SK-N-SH treated with all-trans-retinoic acid at 6 μM for 48 hours (cell line): Measurements from ENCODE around the gene CACNB3.

Experiments used
- ARNTL ChIP-seq: fragments of 450-650 bp; formaldehyde crosslinking; IDR thresholded peaks from 2 replicates; pipeline ENCODE4 v1.5.0; 2020; ENCODE audit warnings: low read depth, mild to moderate bottlenecking, moderate library complexity, borderline replicate concordance
- CREB5 ChIP-seq: fragments of 250-450 bp; sonication (Bioruptor Pico); IDR thresholded peaks from 2 replicates; pipeline ENCODE4 v1.5.1; 2020; ENCODE audit warnings: low read depth, mild to moderate bottlenecking, moderate library complexity
- GLIS3 ChIP-seq: fragments of 250-450 bp; sonication (Bioruptor Pico); IDR thresholded peaks from 2 replicates; pipeline ENCODE4 v1.5.0; 2020; ENCODE audit warnings: mild to moderate bottlenecking, moderate library complexity
- PATZ1 ChIP-seq: fragments of 250-450 bp; sonication (Bioruptor Pico); IDR thresholded peaks from 2 replicates; pipeline ENCODE4 v1.8.0; 2020; ENCODE audit warnings: mild to moderate bottlenecking, moderate library complexity, borderline replicate concordance
- PPARA ChIP-seq: fragments of 250-450 bp; sonication (Bioruptor Pico); IDR thresholded peaks from 2 replicates; pipeline ENCODE4 v1.5.0; 2020; ENCODE audit warnings: mild to moderate bottlenecking, borderline replicate concordance
- RARB ChIP-seq: fragments of 250-450 bp; sonication (Bioruptor Pico); IDR thresholded peaks from 2 replicates; pipeline ENCODE4 v1.8.0; 2021; ENCODE audit warnings: mild to moderate bottlenecking, moderate library complexity
- SNAI2 ChIP-seq: fragments of 250-450 bp; sonication (Bioruptor Pico); IDR thresholded peaks from 2 replicates; pipeline ENCODE4 v1.5.0; 2020; ENCODE audit warnings: mild to moderate bottlenecking, moderate library complexity
- TCF4 ChIP-seq: fragments of 250-450 bp; sonication (Bioruptor Pico); IDR thresholded peaks from 2 replicates; pipeline ENCODE4 v1.8.0; 2021; ENCODE audit warnings: mild to moderate bottlenecking, moderate library complexity, borderline replicate concordance
- TOX ChIP-seq: fragments of 250-450 bp; sonication (Bioruptor Pico); IDR thresholded peaks from 2 replicates; pipeline ENCODE4 v1.8.0; 2021; ENCODE audit warnings: mild to moderate bottlenecking, moderate library complexity, borderline replicate concordance
- TSHZ2 ChIP-seq: fragments of 250-450 bp; sonication (Bioruptor Pico); IDR thresholded peaks from 2 replicates; pipeline ENCODE4 v1.5.0; 2020; ENCODE audit warnings: mild to moderate bottlenecking, moderate library complexity
- ZFP30 ChIP-seq: fragments of 450-650 bp; formaldehyde crosslinking; IDR thresholded peaks from 2 replicates; pipeline ENCODE4 v1.5.0; 2022; ENCODE audit warnings: mild to moderate bottlenecking, moderate library complexity
- ZNF70 ChIP-seq: fragments of 450-650 bp; formaldehyde crosslinking; IDR thresholded peaks from 2 replicates; pipeline ENCODE4 v1.5.0; 2020; ENCODE audit warnings: mild to moderate bottlenecking, moderate library complexity
- ZNF8 ChIP-seq: fragments of 450-650 bp; formaldehyde crosslinking; IDR thresholded peaks from 2 replicates; pipeline ENCODE4 v1.5.0; 2020; ENCODE audit warnings: mild to moderate bottlenecking, moderate library complexity
- TF ChIP-seq, protein P1 (sequence below): fragments of 250-450 bp; sonication (Bioruptor Pico); IDR thresholded peaks from 2 replicates; pipeline ENCODE4 v1.5.1; 2021; ENCODE audit warnings: mild to moderate bottlenecking, moderate library complexity

- TF ChIP-seq CREB5 (CRISPR knock-in tag) (no peak), PATZ1 (CRISPR knock-in tag) (no peak), ZNF8 (no peak), TOX (CRISPR knock-in tag) (no peak), SNAI2 (CRISPR knock-in tag) (no peak), ZNF70 (CRISPR knock-in tag) (no peak), ZFP30 (CRISPR knock-in tag) (no peak), RARB (CRISPR knock-in tag) (no peak), TCF4 (CRISPR knock-in tag) (no peak), ARNTL (CRISPR knock-in tag) (no peak), TSHZ2 (CRISPR knock-in tag) (no peak), PPARA (CRISPR knock-in tag) (no peak), GLIS3 (no peak)
- TF ChIP-seq, protein P1, sequence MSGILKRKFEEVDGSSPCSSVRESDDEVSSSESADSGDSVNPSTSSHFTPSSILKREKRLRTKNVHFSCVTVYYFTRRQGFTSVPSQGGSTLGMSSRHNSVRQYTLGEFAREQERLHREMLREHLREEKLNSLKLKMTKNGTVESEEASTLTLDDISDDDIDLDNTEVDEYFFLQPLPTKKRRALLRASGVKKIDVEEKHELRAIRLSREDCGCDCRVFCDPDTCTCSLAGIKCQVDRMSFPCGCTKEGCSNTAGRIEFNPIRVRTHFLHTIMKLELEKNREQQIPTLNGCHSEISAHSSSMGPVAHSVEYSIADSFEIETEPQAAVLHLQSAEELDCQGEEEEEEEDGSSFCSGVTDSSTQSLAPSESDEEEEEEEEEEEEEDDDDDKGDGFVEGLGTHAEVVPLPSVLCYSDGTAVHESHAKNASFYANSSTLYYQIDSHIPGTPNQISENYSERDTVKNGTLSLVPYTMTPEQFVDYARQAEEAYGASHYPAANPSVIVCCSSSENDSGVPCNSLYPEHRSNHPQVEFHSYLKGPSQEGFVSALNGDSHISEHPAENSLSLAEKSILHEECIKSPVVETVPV (CRISPR knock-in tag) = no peak
Measured at GRCh38 chr12:48873096-48873495, 54.8 kb downstream of the CACNB3 start.
